NT2/D1 (cell line): ENCODE measurements around the gene TMTC4.

Source experiments
- DNase-seq: peaks from one replicate; pipeline ENCODE4 v3.0.0-alpha.2; 2011; ENCODE audit warnings: low read depth, low spot score
- H3K27me3 ChIP-seq: 2 replicates; pipeline ENCODE4 v1.6.0; 2011; ENCODE audit warnings: mild to moderate bottlenecking; ENCODE audit not compliant: insufficient read length, insufficient read depth
- H3K36me3 ChIP-seq: 2 replicates; pipeline ENCODE4 v1.6.1; 2011; ENCODE audit warnings: mild to moderate bottlenecking, low read length, mixed read lengths; ENCODE audit not compliant: insufficient read depth, insufficient read length
- H3K4me1 ChIP-seq: 2 replicates; pipeline ENCODE4 v1.5.1; 2011; ENCODE audit not compliant: insufficient read depth, insufficient read length
- H3K4me3 ChIP-seq: 2 replicates; pipeline ENCODE4 v1.5.1; 2011; ENCODE audit warnings: low read depth; ENCODE audit not compliant: insufficient read length
- H3K9ac ChIP-seq: 2 replicates; pipeline ENCODE4 v1.6.0; 2011; ENCODE audit warnings: low read depth; ENCODE audit not compliant: insufficient read length
- H3K9me3 ChIP-seq: 2 replicates; pipeline ENCODE4 v1.5.1; 2011; ENCODE audit warnings: mild to moderate bottlenecking, low read length; ENCODE audit not compliant: insufficient read depth
- SUZ12 ChIP-seq: IDR thresholded peaks from 2 replicates; pipeline ENCODE4 v1.6.1; 2011; ENCODE audit not compliant: insufficient read length, insufficient read depth; ENCODE audit errors: extremely low read depth
- YY1 ChIP-seq: IDR thresholded peaks from 2 replicates; pipeline ENCODE4 v1.6.1; 2011; ENCODE audit not compliant: insufficient read length, insufficient read depth
- ZNF274 ChIP-seq: IDR thresholded peaks from 2 replicates; pipeline ENCODE4 v1.6.1; 2011; ENCODE audit warnings: mild to moderate bottlenecking, low read depth, low read length

The TMTC4 gene

GRCh38 chr13:100608906-100609305, 65.7 kb downstream of the TMTC4 start:
- DNase-seq: no peak
- Histone ChIP-seq H3K9ac (no peak overlapping the region), H3K9me3 (no peaks in the 10 kb centered on the region), H3K27me3 (no peaks in the 10 kb centered on the region), H3K36me3 (no peaks in the 10 kb centered on the region), H3K4me1 (no peaks in the 10 kb centered on the region), H3K4me3 (no peak overlapping the region)
- no peak for TF ChIP-seq ZNF274
- TF ChIP-seq YY1: no peak
- no peak for TF ChIP-seq SUZ12

GRCh38 chr13:100608489-100608888, 66.1 kb downstream of the TMTC4 start:
- Histone ChIP-seq H3K9me3 (no peaks in the 10 kb centered on the region), H3K9ac (no peak overlapping the region), H3K36me3 (no peaks in the 10 kb centered on the region), H3K27me3 (no peaks in the 10 kb centered on the region), H3K4me1 (no peaks in the 10 kb centered on the region), H3K4me3 (no peak overlapping the region)
- no peak for TF ChIP-seq ZNF274
- TF ChIP-seq YY1: no peak
- TF ChIP-seq SUZ12: no peak
- no peak for DNase-seq

GRCh38 chr13:100604918-100605710, 69.5 kb downstream of the TMTC4 start:
- no peak overlapping the region for H3K4me3 ChIP-seq
- no peak overlapping the region for H3K9ac ChIP-seq
- no peak for TF ChIP-seq ZNF274
- TF ChIP-seq SUZ12: no peak
- no peak for TF ChIP-seq YY1
- no peak for DNase-seq
- no peaks in the 10 kb centered on the region for H3K36me3 ChIP-seq
- H3K27me3 ChIP-seq: no peaks in the 10 kb centered on the region
- no peaks in the 10 kb centered on the region for H3K9me3 ChIP-seq
- H3K4me1 ChIP-seq: no peaks in the 10 kb centered on the region

GRCh38 chr13:100602493-100603111, 72.0 kb downstream of the TMTC4 start:
- H3K9me3 ChIP-seq: no peaks in the 10 kb centered on the region
- TF ChIP-seq YY1: no peak
- no peak for DNase-seq
- no peaks in the 10 kb centered on the region for H3K27me3 ChIP-seq
- no peaks in the 10 kb centered on the region for H3K36me3 ChIP-seq
- no peak overlapping the region for H3K9ac ChIP-seq
- H3K4me1 ChIP-seq: no peaks in the 10 kb centered on the region
- no peak overlapping the region for H3K4me3 ChIP-seq

GRCh38 chr13:100601716-100602115, 72.9 kb downstream of the TMTC4 start:
- no peaks in the 10 kb centered on the region for H3K4me1 ChIP-seq
- no peak for DNase-seq
- no peaks in the 10 kb centered on the region for H3K9me3 ChIP-seq
- no peaks in the 10 kb centered on the region for H3K27me3 ChIP-seq
- no peaks in the 10 kb centered on the region for H3K36me3 ChIP-seq
- H3K4me3 ChIP-seq: no peak overlapping the region
- no peak overlapping the region for H3K9ac ChIP-seq
- TF ChIP-seq SUZ12 (no peak), YY1 (no peak), ZNF274 (no peak)

GRCh38 chr13:100600915-100601314, 73.7 kb downstream of the TMTC4 start:
- no peak overlapping the region for H3K4me3 ChIP-seq
- H3K9ac ChIP-seq: no peak overlapping the region
- TF ChIP-seq ZNF274 (no peak), SUZ12 (no peak), YY1 (no peak)
- no peaks in the 10 kb centered on the region for H3K4me1 ChIP-seq
- H3K36me3 ChIP-seq: no peaks in the 10 kb centered on the region
- no peaks in the 10 kb centered on the region for H3K9me3 ChIP-seq
- no peak for DNase-seq
- no peaks in the 10 kb centered on the region for H3K27me3 ChIP-seq

- Histone ChIP-seq H3K4me1 (no peaks in the 10 kb centered on the region), H3K4me3 (no peak overlapping the region), H3K27me3 (no peaks in the 10 kb centered on the region), H3K36me3 (no peaks in the 10 kb centered on the region), H3K9me3 (no peaks in the 10 kb centered on the region), H3K9ac (no peak overlapping the region)
- no peak for DNase-seq
- TF ChIP-seq YY1 (no peak), ZNF274 (no peak), SUZ12 (no peak)
Measured at GRCh38 chr13:100600461-100600860, 74.1 kb downstream of the TMTC4 start.
